ENCODE measurements around the gene EDN2. TPM values are rescaled to one million over a fixed set of nuclear protein-coding genes. Genes with fewer than 3 reads are reported as not detected.

EDN2 gene
- total RNA-seq, 4 donors from 2014 or later: 0.40 to 1.2 TPM; not detected in 2

GRCh38 chr1:41479808-41480160 lies 4.7 kb downstream of the EDN2 start:
- Histone ChIP-seq H3K27me3 (no peaks in the 10 kb centered on the region), H3K36me3 (no peaks in the 10 kb centered on the region), H3K9me3 (no peaks in the 10 kb centered on the region), H3K27ac (replicated peaks in 1 of 4) (peak overlapping the region in 3 of 4 donors; percentile 39 to 71 (median 64)), H3K4me3 (no peak overlapping the region), H3K4me1 (peaks cover 52 to 91% (median 75%) of the 10 kb centered on the region in 4 donors)
- 93% methylated on average over 2 of the region's 3 CpGs for WGBS
- intact Hi-C loops (cut with DNase I): no loop called here
- DNase-seq (ENCODE audit: extremely low spot score): no peak
- TF ChIP-seq POLR2AphosphoS5 (IDR thresholded peaks at IDR 0.05) (no peak), CTCF (IDR thresholded peaks at IDR 0.05) (no peak), EP300 (IDR thresholded peaks at IDR 0.05) (no peak), POLR2A (IDR thresholded peaks at IDR 0.05; ENCODE audit: low read depth) (no peak)

GRCh38 chr1:41479000-41479807 lies 5.3 kb downstream of the EDN2 start:
- H3K4me1 ChIP-seq: peaks cover 52 to 91% (median 75%) of the 10 kb centered on the region in 4 donors
- intact Hi-C loops (cut with DNase I): no loop called here
- H3K4me3 ChIP-seq: no peak overlapping the region
- H3K27ac ChIP-seq (replicated peaks in 1 of 4): peak overlapping the region; percentile 39 to 71 (median 56)
- WGBS: 53% methylated on average over 17 of the region's 19 CpGs
- no peaks in the 10 kb centered on the region for H3K9me3 ChIP-seq
- no peaks in the 10 kb centered on the region for H3K27me3 ChIP-seq
- DNase-seq (ENCODE audit: extremely low spot score): no peak
- TF ChIP-seq POLR2AphosphoS5 (IDR thresholded peaks at IDR 0.05): peak in 1 of 2 donors; percentile 60
- no peak for TF ChIP-seq EP300 (IDR thresholded peaks at IDR 0.05)
- H3K36me3 ChIP-seq: no peaks in the 10 kb centered on the region

- no peaks in the 10 kb centered on the region for H3K9me3 ChIP-seq
- no peaks in the 10 kb centered on the region for H3K27me3 ChIP-seq
- H3K36me3 ChIP-seq: no peaks in the 10 kb centered on the region
- TF ChIP-seq POLR2A (IDR thresholded peaks at IDR 0.05; ENCODE audit: low read depth): no peak
- TF ChIP-seq EP300 (IDR thresholded peaks at IDR 0.05): no peak
- no peak for TF ChIP-seq POLR2AphosphoS5 (IDR thresholded peaks at IDR 0.05)
- TF ChIP-seq CTCF (IDR thresholded peaks at IDR 0.05): no peak
- no peak for DNase-seq (ENCODE audit: extremely low spot score)
- peaks cover 53 to 90% (median 73%) of the 10 kb centered on the region in 4 donors for H3K4me1 ChIP-seq
- H3K4me3 ChIP-seq: no peak overlapping the region
- H3K27ac ChIP-seq (replicated peaks in 1 of 4): peak overlapping the region; percentile 39 to 71 (median 56)
- intact Hi-C loops (cut with DNase I): no loop called here
- WGBS: 89% methylated on average over 12 of the region's 12 CpGs
Measured at GRCh38 chr1:41478118-41478748, 6.2 kb downstream of the EDN2 start.

GRCh38 chr1:41476807-41477361 lies 7.6 kb downstream of the EDN2 start:
- Histone ChIP-seq H3K4me1 (peaks cover 42 to 77% (median 60%) of the 10 kb centered on the region in 4 donors), H3K4me3 (no peak overlapping the region), H3K27ac (replicated peaks in 1 of 4) (no peak overlapping the region), H3K27me3 (no peaks in the 10 kb centered on the region), H3K36me3 (no peaks in the 10 kb centered on the region), H3K9me3 (no peaks in the 10 kb centered on the region)
- TF ChIP-seq EP300 (IDR thresholded peaks at IDR 0.05) (no peak), POLR2A (IDR thresholded peaks at IDR 0.05; ENCODE audit: low read depth) (no peak), POLR2AphosphoS5 (IDR thresholded peaks at IDR 0.05) (no peak), CTCF (IDR thresholded peaks at IDR 0.05) (no peak)
- no peak for DNase-seq (ENCODE audit: extremely low spot score)
- WGBS: 73% methylated on average over 10 of the region's 11 CpGs
- intact Hi-C loops (cut with DNase I): no loop called here
